CD4-positive, alpha-beta T cell treated with Interleukin-4 for 1 hour (primary cell): ENCODE results near the gene FBXO44.
A peak's percentile ranks its signal among the peaks of the same experiment; 100 is the strongest.

Experiments
- DNase-seq, 2 donors: peaks; one replicate each; pipeline ENCODE4 v3.0.0-alpha.2; 2020 to 2022

FBXO44 gene

DNA sequence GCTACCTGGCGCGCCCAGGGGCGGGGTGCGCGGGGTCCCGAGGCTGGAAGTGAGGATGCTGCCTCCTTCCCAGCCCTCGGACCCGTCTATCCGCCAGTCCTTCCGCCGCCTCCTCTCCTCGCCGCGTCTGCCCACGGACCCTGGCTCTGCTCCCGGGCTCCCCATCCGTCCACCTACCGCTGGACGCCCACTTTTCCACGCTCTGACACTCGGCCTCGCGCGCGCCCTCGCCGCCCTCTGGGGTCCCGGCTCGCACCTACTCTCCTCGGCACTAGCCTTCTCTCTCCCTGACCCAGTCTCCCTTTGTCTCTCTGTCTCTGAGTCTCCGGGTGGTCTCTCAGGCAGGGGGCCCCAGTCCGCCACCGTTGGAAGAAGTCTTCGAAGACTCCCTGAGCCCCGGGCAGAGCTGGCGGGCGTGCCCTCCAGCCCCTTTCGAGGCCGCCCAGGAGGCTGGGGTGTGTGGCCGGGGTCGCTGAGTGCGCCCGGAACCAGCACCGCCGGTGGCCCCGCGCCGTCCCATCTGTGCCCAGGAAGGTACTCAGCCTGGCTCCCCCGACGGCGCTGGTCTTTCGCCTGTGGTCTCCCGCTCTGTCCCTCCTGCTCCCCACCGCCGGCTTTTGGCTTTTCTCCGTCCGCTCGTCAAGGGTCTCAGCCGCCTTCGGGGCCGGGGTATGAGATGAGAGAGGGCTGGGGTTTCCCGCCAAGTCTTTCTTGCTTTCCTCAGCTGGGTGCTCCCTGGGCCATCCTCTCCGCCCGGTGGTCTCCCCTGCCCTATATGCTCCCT lies 37.4 kb downstream of the FBXO44 start:
- no peak for DNase-seq

DNA sequence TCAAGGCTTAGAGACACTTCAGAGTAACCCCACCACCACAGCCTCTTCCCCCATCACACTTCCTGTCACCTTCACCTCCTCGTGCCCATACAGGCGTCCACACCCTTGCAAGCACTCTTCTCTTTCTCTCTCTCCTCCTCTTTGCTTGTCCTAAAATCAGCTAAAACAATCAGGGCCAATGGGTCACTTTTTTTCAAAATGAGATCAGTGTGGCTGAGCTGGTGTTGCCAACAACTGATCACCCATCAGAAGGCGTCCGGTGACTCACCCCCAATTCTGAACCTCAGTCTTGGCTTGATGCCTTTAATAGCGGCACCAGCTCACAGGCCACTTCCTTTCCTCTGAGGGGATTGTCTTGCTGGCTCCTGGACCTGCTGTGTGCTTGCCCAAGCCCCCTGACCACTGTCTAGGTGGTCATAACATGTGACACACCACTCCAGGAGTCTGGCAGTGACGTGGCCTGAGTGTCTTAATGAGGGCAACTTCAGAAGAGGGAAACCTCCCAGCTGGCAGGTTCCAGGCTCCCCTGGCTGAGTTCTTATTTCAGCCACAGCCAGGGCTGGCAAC lies 38.4 kb downstream of the FBXO44 start:
- peak; percentile 50 to 53 for DNase-seq

DNA sequence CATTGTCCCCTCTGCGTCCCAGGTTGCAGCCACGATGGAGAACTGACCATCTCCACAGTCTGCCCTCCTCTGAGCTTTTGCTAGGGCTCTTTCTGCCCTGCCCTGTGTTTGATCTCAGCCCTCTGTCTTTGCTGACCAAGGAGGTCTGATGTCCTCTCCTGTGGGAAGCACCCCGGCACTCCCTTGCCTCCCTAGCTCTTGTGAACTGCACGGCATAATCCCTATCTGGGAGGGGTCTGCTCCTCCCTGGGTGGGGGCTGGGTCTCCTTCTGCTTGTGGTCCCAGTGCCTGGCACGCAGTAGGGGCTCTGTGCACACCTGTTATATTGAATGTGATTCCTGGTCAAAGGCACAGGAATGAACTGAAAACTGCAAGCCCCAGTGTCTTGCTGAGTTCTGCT lies 39.2 kb downstream of the FBXO44 start:
- DNase-seq = no peak

DNA sequence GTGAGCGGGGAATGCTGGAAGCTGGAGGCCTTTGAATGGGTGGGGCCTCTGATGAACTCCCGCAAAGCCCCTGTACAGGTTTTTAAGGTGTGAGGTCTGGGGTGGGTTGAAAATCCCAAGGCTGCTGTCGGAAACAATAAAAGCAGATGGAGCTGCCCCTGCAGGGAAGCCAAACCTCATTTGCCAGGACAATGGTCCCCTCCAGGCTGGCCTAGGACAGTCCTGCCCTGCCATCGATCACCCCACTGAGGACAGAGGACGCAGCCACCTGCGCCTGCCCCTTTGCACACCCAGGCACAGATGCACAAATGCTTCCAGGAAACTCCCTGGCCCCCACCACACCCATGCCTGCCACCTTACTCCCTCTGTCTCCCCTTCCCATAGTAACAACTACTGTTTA lies 41.2 kb downstream of the FBXO44 start:
- DNase-seq = no peak

DNA sequence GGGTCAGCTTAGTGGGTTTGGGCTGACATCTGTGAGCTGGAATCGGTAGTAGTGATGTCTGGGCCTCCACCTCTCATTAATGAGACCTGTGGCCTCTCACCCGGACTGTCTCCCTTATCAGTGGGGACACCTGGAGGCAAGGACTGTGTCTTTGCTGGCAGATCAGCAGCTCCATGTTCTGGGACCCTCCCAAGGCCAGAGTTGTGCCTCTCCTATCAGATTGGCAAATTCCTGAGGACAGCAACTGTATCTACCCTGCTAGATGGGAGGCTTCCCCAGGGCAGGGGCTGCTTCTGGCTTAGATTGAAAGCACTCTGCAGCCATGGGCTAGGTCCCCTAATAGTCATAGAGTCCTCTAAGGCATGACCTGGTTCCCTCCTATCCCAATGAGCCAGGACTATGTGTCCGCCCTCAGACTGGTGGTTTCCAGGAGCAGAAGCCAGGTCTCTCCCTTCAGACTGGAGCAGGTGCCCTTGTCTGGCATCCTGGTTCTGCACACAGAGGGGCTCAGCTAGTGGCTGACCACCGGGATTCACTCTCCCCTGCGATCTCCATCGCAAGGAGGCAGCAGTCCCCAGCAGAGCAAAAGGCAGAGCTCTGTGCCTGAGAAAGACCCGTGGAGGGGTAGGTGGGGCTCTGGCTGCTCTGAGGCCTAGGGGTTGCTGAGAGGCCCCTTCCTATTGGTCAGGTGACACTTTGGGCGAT lies 42.7 kb downstream of the FBXO44 start:
- no peak for DNase-seq

DNA sequence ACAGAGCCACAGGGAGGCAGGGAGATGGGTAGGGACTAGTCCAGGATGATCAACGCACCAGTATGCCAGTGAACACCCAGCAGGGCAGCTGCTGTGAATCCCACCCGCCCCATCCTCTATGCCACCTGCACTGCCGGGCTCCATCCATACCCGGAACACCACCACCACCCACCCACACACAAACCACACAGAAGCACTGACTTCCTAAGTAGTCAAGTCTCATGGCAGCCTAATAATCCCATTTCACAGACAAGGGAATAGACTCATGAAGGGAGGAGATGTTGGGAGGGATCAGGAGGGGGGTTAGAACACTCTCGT lies 43.2 kb downstream of the FBXO44 start:
- no peak for DNase-seq

DNA sequence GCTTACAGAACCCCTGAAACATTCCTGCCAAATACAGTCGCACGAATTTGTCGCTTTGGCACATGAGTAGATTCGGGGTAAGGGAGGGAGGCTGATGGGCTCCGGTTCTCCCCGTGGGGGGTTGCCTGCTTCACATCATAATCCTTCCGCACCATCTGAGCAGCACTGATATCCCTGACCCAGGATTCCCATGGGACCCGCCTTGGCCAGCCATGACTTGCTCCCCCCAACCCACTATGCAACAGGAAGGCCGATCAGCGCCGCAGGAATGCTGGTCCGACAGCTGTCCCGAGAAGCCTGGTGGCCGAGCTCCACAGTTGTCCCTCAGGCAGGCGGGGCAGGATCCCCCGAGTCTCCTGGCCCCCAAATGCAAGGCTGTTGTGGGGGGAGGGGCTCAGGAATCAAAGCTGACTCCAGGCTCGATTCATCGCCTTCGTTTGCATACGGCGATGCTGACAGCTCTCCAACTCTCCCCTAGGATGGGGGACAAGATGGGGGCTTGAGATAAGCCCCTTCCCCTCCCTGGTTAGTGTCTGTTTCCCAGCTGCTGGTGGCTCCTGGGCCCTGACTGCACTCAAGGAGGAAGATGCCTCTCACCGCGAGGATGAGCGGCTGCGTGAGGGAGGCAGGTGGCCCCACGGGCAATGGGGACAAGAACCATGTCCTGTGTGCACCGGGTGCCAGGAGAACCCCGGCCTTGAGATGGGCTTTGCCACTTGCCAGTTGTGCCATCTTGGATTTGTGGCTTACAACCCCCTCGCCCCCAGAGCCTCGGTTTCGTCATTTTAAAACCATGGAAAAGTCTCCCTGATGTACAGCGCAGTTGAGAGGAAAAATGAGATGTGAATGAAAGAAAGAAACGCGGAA lies 46.2 kb downstream of the FBXO44 start:
- no peak for DNase-seq

DNA sequence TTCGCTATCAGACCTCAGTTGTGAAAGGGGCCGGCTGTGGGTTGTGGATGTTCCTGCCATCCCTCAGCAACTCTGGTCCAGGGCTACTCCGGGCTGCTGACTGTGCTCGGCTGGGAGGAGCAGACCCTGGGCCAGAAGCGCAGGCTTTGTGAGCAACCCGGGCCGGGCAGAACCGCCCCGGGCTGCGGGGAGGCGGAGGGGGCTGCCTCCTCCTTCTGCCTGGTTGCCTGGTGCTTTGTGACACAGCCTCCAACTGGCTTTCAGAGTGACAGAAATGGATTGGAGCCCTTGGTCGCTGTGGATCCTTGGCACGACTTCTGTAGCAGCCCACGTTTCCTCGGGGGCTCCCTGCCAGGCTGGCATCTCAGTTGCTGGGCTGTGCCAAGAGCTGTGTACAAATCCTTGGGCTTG lies 46.9 kb downstream of the FBXO44 start:
- no peak for DNase-seq

DNA sequence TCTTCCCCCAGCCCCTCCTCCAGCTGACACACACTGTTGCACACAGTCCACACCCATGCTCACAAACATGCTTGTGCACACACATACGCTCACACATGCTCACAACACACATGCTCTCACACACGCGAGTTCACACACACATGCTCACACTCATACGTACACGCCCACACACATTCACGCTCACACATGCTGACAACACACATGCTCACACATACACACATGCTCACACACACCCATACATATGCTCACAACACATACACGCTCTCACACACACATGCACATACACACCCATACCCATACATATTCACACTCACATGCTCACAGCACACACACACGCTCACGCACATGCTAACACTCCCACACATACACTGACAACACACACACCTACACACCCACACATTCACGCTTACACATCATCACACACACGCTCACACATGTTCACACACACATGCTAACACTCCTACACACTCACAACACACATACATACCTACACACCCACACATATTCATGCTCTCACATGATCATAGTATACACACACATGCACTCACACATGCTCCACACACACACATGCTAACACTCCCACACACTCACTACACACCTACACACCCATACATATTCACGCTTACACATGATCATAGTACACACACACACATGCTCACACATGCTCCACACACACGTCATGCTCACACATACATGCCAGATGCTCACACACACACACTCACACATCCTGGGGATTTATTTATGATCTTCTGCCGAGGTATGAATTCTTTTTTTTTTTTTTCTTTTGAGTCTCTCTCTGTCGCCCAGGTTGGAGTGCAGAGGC lies 47.5 kb downstream of the FBXO44 start:
- DNase-seq = no peak

DNA sequence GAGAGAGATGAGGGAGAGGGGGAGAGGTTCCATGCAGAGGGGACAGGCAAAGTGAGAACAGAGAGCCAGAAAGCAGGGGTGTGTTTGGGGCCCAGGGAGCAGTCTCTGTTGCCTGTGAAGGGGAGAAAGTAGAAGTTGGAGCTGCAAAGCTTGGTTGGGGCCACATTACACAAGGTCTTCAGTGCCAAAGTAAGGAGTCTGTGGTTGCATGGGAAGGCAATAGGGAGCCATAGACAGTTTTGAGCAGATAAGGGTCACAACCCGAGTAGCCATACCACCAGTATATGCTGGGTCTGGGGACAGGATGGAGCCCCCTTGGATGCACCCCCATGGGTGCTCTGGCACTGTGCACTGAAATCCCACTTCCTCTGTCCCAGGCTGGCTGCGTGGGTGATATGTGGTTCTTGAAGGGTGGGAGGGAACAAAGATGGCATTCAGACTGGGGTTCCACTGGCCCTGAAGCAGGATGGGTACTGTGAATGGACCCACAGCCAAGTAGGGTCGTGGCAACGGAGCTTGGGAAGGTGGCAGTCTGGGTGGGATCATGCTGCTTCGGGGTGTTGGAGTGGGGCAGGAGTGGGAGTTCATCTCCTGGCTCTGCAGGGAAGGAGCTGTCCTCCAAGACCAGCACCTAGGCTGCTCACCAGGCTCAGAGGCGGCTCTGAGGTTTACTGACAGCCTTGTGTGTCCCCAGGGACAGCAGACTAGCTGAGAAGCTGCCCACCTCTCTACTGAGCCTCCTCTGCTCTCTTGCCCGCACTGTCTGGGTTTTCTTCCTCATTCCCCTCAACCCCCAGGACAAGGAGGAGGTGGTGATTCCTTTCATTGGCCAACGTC lies 48.9 kb downstream of the FBXO44 start:
- no peak for DNase-seq

DNA sequence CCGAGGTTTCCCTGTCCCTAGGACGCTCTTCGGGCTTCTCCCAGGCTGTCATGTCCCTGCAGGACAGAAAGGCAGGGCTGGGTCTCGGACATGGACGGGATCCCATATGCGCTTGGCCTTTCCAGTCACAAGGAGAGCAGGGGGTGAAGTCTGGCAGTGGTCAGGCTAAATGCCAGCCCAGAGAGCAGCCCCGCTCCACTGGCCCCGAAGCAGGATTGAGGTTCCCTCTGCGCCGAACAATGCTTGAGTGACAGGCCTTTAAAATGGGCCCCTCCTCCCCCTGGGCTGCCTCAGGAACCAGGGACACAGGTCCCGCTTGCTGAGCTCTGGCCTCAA lies 49.5 kb downstream of the FBXO44 start:
- no peak for DNase-seq

DNA sequence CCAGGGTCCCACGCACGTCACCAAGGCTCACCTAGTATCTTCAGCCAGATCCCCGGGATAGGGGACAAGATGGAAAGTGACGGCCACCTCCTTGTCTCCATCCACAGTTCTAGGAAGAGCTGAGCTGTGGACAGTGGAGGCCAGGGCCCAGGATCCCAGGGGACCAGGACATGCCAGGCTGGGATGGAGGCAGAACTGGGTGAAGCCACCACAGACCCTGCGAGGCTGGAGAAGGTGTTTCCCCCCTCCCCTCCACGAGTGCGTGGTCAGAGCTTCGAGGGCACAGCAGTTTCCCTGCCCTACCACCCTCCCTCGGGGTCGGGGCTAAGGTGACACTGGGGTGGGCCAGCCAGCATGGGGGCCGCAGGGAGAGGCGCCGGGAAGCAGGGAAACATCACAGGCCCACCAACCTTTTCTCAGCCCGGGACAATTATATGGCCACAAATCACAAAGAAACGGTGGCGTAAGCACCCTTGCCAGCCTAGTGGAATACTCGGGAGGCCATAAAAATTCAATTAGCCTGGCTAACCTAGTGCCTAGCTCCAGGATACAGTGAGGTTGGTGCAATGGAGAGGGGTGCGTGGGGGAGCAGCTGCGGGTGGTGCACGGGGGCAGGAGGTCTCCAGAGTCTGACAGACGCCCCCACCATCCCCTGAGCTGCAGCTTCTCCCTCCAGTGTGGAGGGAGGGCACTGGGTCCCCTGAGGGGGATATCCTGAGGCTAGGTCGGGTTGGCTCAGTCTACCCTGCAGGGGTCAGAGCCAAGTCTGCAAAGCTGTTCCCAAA lies 50.2 kb downstream of the FBXO44 start:
- DNase-seq = no peak

DNA sequence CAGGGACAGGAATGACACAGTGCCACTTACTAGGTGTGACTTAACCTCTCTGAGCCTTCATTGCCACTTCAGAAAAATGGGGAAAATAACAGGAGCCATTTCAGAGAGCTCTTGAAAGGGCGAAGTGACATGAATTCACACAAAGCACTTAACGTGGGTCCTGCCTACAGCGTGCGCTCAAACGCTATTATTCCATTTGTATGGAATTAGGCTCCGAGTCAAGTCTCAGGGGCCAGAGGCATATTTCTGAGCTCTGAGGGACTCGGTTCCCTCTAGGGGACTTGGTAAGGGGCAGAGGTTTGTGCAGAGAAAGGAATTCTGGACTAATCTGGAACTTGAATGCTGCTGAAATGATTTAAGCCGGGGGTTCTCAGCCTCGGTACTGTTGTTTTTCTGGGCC lies 50.9 kb downstream of the FBXO44 start:
- DNase-seq = no peak

DNA sequence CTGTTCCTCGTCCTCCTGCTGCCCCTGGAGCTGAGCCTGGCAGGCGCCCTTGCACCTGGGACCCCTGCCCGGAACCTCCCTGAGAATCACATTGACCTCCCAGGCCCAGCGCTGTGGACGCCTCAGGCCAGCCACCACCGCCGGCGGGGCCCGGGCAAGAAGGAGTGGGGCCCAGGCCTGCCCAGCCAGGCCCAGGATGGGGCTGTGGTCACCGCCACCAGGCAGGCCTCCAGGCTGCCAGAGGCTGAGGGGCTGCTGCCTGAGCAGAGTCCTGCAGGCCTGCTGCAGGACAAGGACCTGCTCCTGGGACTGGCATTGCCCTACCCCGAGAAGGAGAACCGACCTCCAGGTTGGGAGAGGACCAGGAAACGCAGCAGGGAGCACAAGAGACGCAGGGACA lies 51.6 kb downstream of the FBXO44 start:
- DNase-seq = no peak

DNA sequence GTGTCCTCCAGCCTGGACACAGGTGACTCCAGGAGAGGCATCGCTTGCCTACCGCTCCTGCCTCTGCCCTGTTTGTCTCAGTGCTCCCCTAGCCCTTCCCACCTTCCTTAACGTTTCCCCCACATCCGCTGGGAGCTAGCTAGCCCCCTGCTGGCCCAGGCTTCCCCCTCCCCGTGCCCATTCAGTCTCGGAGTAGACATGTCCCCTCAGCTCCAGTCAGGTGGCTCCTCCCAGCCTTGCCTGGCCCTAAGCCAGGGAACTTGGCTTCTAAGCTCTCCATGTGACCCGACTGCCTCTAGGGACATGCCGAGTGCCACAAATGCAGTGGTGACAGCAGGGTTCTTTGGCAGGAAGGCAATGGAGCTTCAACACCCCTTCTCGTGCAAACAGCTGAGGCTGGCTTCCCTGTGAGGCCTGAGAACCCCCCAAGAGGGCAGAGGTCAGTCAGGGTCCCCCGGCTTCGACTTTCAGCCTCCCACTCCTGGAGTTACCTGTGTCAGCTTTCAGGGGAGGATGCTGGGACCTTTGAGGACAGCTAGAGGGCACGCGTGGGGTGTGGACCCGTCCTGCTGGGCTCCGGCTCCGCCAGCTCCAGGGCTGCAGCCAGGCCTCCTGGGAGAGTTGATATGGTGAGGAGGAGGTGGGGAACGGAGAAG lies 53.1 kb downstream of the FBXO44 start:
- DNase-seq = no peak

DNA sequence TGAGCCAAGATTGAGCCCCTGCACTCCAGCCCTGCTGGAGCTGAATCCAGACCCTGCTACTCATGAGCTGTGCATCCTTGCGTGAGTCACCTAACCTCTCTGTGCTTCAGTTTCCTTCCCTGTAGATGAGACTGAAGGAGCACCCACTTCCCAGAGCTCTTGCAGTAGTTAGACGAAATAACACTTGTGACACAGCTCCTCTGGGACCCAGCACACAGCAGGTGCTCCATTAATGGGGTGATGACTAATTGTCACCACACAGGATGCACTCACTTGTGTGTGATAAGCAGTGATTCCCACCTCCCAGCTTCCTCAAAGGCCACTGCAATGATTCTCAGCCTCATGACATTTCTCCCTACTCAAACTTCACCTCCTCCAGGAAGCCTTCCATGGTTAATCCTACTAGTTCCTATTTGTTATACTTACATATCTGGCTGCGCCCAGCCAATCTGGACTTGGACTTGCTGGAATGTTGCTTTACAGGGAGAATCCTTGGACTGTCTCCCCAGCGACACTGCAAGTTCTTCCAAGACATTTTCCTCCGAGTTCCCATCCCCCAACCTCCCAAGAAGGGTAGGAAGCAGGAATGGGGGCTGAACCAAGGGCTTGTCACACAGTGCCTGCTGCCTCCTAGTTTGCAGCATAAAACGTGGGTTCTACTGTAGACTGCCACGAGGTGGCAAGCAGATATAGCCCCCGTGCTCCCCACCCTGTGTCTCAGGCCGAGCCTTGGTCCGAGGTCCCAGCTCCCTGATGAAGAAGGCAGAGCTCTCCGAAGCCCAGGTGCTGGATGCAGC lies 54.1 kb downstream of the FBXO44 start:
- no peak for DNase-seq

DNA sequence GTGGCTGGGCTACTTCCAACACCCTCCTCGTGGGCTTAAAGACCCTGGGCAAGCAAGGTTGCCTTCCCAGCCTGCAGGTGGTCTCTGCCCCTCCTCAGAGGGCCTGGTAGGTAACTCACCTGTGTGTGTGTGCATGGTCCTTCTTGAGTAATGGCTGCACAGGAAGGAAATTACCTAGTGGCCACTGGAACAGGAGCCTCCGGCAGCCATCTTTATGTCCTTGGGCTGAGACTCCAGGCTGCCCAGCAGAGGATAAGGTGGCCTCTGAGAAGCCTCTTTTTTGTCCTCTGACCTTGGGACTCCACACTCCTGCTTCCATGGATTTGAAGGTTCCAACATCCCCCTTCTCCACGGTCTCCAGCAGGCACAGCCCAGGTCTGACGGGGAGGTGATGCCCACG lies 56.8 kb downstream of the FBXO44 start:
- no peak for DNase-seq

DNA sequence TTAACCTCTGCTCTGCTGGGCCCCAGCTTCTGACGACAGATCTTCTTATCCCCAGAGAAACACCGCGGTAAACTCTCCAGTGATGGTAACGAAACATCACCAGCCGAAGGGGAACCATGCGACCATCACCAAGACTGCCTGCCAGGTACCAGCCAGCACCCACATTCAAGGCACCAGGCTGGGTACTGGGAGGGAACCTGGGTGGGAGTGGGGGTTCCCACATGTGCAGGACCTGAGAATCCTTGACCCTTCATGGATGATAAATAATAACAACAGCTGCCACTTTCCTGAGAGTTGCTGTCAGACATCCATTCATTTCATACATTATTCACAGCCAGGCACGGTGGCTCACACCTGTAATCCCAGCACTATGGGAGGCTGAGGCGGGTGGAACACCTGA lies 57.6 kb downstream of the FBXO44 start:
- DNase-seq = no peak
